Duodenal mucosa (tissue), 2 donors: ENCODE data around the gene POP4.

Experiments
- H3K27ac ChIP-seq: one replicate; pipeline ENCODE4 v1.7.0; 2013; ENCODE audit warnings: low read depth, low read length
- H3K27me3 ChIP-seq, 2 donors: one replicate each; pipeline ENCODE4 v1.7.0; 2013; ENCODE audit warnings: low read length in 2 of 2, control low read depth in 1 of 2; ENCODE audit not compliant: insufficient read depth in 2 of 2, control insufficient read depth in 1 of 2
- H3K36me3 ChIP-seq, 2 donors: one replicate each; pipeline ENCODE4 v1.7.0; 2013; ENCODE audit warnings: low read length in 2 of 2, control low read depth in 1 of 2; ENCODE audit not compliant: insufficient read depth in 2 of 2, control insufficient read depth in 1 of 2
- H3K4me1 ChIP-seq, 2 donors: one replicate each; pipeline ENCODE4 v1.7.0; 2013; ENCODE audit warnings: low read length in 2 of 2, control low read depth in 1 of 2; ENCODE audit not compliant: insufficient read depth in 2 of 2, control insufficient read depth in 1 of 2
- H3K4me3 ChIP-seq, 2 donors: one replicate each; pipeline ENCODE4 v1.7.0; 2013; ENCODE audit warnings: low read length in 2 of 2, low read depth in 1 of 2
- H3K9ac ChIP-seq, 2 donors: one replicate each; pipeline ENCODE4 v1.7.0; 2013; ENCODE audit warnings: low read length in 2 of 2, low read depth in 1 of 2
- H3K9me3 ChIP-seq, 2 donors: one replicate each; pipeline ENCODE4 v1.7.0; 2013; ENCODE audit warnings: low read length in 2 of 2, control low read depth in 1 of 2; ENCODE audit not compliant: control insufficient read depth in 1 of 2

POP4 gene

DNA sequence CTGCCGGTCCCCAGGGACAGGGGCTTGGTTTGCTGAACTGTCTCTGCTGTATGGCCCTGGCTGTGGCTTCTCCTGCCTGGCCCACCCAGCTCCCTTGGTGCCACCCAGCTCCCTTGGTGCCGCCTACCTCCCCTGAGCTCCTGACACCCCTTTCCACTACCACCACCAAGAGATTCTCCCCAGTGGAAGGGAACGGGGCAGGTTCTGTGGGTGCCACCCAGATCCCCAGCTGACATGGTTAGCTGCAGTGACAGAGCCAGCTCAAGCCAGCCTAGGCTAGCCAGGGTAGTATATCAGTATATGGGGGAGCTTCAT, 28.5 kb upstream of the POP4 start:
- Histone ChIP-seq H3K9ac (no peak overlapping the region), H3K27me3 (peaks cover 0 to 8% of the 10 kb centered on the region in 2 donors), H3K4me1 (no peaks in the 10 kb centered on the region), H3K4me3 (no peak overlapping the region), H3K9me3 (no peaks in the 10 kb centered on the region), H3K36me3 (no peaks in the 10 kb centered on the region), H3K27ac (no peak overlapping the region)

DNA sequence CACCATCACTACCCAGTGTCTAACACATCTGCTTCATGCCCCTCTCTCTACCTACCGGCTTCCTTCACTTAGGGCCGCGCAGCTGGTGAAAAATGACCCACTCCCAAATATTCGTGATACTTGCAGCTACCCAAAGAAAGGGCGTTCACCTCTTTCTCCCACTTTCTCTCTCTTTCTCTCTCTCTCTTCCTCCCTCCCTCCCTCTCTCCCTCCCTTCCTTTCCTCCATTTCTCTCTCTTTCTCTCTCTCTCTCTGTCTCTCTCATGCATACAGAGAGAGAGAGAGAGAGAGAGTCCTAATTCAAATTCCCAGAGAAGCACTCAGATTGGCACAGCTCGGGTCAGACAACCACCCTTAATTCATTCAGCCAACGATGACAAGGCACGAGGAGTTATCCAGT, 27.7 kb upstream of the POP4 start:
- no peak overlapping the region for H3K9ac ChIP-seq
- peaks cover 0 to 8% of the 10 kb centered on the region in 2 donors for H3K27me3 ChIP-seq
- H3K27ac ChIP-seq: no peak overlapping the region
- no peaks in the 10 kb centered on the region for H3K36me3 ChIP-seq
- H3K9me3 ChIP-seq: no peaks in the 10 kb centered on the region
- no peaks in the 10 kb centered on the region for H3K4me1 ChIP-seq
- H3K4me3 ChIP-seq: no peak overlapping the region

DNA sequence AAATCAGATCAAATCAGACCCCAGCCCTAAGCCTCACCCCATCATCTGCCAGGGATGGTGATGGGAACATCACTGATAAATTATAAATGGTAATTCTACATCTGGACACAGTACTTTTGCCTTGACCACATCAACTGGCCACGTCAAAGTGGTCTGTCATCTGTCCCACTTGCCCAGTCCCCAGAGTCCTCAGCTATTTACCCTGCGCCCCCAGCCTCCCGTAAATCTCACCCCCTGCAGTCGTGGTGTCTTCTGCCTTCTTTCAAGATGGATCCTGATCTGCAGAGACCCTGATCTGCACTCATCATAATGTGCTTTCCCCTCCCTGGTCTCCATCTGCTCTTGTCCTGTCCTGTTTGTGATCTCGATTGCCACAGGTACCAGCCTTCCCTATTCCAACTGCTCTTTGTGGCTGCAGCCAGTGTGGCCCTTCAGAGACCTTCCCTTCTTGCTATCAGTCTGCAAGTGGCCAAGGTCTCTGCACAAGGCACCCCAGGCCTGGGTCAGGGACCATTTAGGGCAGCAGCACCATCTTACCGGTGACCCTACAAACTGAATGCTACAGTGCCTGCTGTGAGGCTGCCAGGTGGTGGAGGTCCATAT, 26.7 kb upstream of the POP4 start:
- no peaks in the 10 kb centered on the region for H3K9me3 ChIP-seq
- no peaks in the 10 kb centered on the region for H3K36me3 ChIP-seq
- H3K27ac ChIP-seq: no peak overlapping the region
- no peak overlapping the region for H3K9ac ChIP-seq
- H3K27me3 ChIP-seq: peaks cover 0 to 8% of the 10 kb centered on the region in 2 donors
- H3K4me1 ChIP-seq: no peaks in the 10 kb centered on the region
- no peak overlapping the region for H3K4me3 ChIP-seq

DNA sequence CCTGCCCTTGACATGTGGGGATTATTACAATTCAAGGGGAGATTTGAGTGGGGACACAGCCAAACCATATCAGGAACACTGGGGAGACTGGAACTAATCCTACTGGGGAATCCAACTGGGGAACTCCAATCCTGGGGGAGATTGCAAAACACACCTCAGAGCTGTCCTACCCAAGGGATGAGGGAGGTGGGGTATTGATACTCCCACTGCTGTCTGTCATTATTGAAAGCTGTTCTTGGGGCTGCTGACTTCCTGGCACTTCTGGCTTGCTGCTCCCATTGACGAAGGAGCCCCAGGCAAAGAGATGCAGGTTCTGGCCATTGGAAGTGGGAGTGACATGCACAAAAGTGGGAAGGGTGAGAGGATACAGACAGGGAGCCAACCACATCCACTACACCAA, 24.7 kb upstream of the POP4 start:
- H3K27me3 ChIP-seq: peaks cover 0 to 8% of the 10 kb centered on the region in 2 donors
- H3K4me3 ChIP-seq: no peak overlapping the region

DNA sequence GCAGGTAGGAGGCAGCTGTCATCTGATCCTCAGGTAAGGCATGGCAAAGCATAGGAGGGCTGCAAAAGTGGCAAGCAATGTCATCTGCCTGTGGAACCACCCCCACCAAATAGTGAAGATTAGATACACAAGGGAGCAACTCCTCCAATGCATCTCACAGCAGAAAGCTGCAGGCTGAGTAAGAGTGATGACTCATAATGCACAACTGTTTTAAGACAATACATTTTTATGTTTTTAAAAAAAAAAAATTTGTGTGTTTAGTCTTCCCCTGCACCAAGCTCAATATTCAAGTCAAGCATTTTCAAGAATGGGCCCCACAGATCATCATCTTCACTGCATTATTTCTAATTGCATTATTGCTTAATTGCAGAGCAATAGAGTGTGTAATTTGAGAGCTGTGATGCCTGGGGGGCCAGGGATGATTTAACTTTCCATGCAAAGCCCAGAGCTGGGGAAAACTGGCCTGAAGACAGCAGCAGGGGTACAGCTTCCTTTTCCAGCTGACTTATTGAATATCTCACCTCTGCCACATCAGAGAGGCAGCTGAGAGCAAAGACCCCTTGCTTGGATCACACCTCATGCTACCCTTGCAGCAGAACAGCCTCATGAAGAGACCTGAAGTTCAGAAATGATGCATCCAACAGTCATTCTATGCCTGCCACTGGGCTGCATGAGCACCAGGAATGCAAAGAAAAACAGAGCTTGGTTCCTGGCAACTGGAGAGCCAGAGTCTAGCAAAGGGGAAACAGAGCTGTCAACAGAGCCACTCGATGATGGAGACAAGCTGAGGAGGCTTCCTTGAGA, 22.7 kb upstream of the POP4 start:
- Histone ChIP-seq H3K27me3 (peaks cover 0 to 5% of the 10 kb centered on the region in 2 donors), H3K4me1 (no peaks in the 10 kb centered on the region), H3K4me3 (no peak overlapping the region)

More for the DNA sequence above, 24.7 kb upstream of the POP4 start:
- H3K27ac ChIP-seq: no peak overlapping the region
- no peaks in the 10 kb centered on the region for H3K4me1 ChIP-seq
- no peak overlapping the region for H3K9ac ChIP-seq
- H3K9me3 ChIP-seq: no peaks in the 10 kb centered on the region
- H3K36me3 ChIP-seq: no peaks in the 10 kb centered on the region

DNA sequence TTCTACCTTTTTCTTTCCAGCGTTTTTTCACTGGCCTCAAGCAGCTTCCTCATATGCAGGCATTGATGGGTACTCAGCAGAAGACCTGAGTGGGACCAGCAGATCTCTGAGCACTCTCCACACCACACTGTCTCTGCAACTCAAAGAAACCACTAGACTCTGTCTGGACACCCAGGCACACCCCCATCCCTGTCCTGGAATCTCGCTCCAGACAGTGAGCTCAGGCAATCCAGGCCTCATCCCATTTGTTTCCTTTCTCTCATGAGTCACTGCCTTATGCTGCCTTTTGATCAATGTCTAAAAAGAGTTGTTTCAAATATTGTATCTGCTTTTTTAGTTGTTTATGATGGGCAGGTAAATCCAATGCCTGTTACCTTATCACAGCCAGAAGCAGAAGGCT, 19.7 kb upstream of the POP4 start:
- no peak overlapping the region for H3K27ac ChIP-seq
- no peak overlapping the region for H3K9ac ChIP-seq
- H3K36me3 ChIP-seq: no peaks in the 10 kb centered on the region
- H3K9me3 ChIP-seq: no peaks in the 10 kb centered on the region
- no peaks in the 10 kb centered on the region for H3K27me3 ChIP-seq
- no peaks in the 10 kb centered on the region for H3K4me1 ChIP-seq
- no peak overlapping the region for H3K4me3 ChIP-seq

More for the DNA sequence above, 22.7 kb upstream of the POP4 start:
- Histone ChIP-seq H3K27ac (no peak overlapping the region), H3K36me3 (no peaks in the 10 kb centered on the region), H3K9me3 (no peaks in the 10 kb centered on the region), H3K9ac (no peak overlapping the region)

DNA sequence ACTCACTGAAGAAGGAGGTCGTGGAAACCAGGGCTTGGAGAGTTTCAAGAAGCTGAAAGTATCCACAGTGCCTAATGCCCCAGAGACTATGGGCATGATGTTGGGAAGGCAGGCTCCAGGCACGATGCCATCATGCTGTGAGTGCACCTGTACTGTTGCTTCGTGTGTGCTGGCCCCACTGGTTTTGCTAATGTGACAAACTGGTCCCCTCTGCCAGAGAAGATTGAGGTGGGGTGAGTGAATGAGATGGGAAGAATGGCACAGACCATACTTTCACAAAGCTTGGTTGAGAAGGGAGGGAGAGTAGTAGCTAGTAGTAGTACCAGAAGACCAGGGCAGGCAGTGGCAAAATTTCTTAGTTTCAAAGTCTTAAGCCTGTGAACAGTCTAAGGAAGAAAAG, 19.0 kb upstream of the POP4 start:
- no peaks in the 10 kb centered on the region for H3K27me3 ChIP-seq
- no peak overlapping the region for H3K9ac ChIP-seq
- H3K4me1 ChIP-seq: no peaks in the 10 kb centered on the region
- H3K27ac ChIP-seq: no peak overlapping the region
- no peaks in the 10 kb centered on the region for H3K36me3 ChIP-seq
- H3K9me3 ChIP-seq: no peaks in the 10 kb centered on the region
- no peak overlapping the region for H3K4me3 ChIP-seq

GRCh38 chr19:29587518-29587986, 18.5 kb upstream of the POP4 start:
- Histone ChIP-seq H3K9ac (no peak overlapping the region), H3K4me1 (no peaks in the 10 kb centered on the region), H3K27me3 (no peaks in the 10 kb centered on the region), H3K9me3 (no peaks in the 10 kb centered on the region), H3K27ac (no peak overlapping the region), H3K36me3 (no peaks in the 10 kb centered on the region), H3K4me3 (no peak overlapping the region)

- no peaks in the 10 kb centered on the region for H3K27me3 ChIP-seq
- no peak overlapping the region for H3K27ac ChIP-seq
- no peaks in the 10 kb centered on the region for H3K4me1 ChIP-seq
- no peak overlapping the region for H3K9ac ChIP-seq
- no peaks in the 10 kb centered on the region for H3K36me3 ChIP-seq
- H3K4me3 ChIP-seq: no peak overlapping the region
- H3K9me3 ChIP-seq: no peaks in the 10 kb centered on the region
Observed at GRCh38 chr19:29588095-29588494, 18.0 kb upstream of the POP4 start.

DNA sequence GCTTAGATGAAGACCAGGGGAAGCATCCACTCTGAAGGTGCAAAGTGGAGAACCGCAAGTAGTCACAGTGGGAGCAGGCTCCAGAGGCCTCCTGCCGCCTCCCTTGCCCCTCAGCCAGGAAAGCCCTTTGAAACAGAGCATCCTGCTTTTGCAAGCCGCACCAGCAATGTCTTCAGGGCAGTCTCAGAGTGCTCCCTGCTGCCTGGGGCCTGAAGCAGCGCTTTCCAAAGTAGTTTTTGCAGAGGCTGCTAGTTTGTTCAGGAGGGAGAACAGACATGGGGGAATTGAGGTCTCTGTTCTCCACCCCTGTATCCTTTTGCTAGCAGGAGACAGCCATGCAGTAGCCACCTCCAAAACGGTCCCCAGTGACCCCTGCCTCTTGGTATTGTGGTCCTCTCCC, 15.8 kb upstream of the POP4 start:
- Histone ChIP-seq H3K36me3 (no peaks in the 10 kb centered on the region), H3K9me3 (no peaks in the 10 kb centered on the region), H3K4me3 (no peak overlapping the region), H3K4me1 (no peaks in the 10 kb centered on the region), H3K27me3 (no peaks in the 10 kb centered on the region), H3K9ac (no peak overlapping the region), H3K27ac (no peak overlapping the region)
